ENCODE data around the gene FKBP9. TPM values are rescaled to one million over a fixed set of nuclear protein-coding genes. Genes with fewer than 3 reads are reported as not detected.

FKBP9 gene
- polyA plus RNA-seq, 2 of the 4 experiments (the other 2 are of a cell fraction): 112 to 140 TPM

GRCh38 chr7:33012364-33012763, 55.1 kb downstream of the FKBP9 start:
- FAIRE-seq (no peak), DNase-seq (ENCODE audit: low read depth in 1 of 2, low spot score in 1 of 2) (no peak), ATAC-seq (no peak)
- H3K9me3 ChIP-seq: no peaks in the 10 kb centered on the region
- no peak overlapping the region for H3K4me2 ChIP-seq
- TF ChIP-seq, protein P1, sequence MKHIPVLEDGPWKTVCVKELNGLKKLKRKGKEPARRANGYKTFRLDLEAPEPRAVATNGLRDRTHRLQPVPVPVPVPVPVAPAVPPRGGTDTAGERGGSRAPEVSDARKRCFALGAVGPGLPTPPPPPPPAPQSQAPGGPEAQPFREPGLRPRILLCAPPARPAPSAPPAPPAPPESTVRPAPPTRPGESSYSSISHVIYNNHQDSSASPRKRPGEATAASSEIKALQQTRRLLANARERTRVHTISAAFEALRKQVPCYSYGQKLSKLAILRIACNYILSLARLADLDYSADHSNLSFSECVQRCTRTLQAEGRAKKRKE (CRISPR knock-in tag; IDR thresholded peaks at IDR 0.05; ENCODE audit: low read depth): no peak
- TF ChIP-seq ZFP36 (IDR thresholded peaks at IDR 0.05; ENCODE audit: borderline replicate concordance, partially characterized antibody) (no peak), EHF (CRISPR knock-in tag; IDR thresholded peaks at IDR 0.05) (no peak), JUNB (IDR thresholded peaks at IDR 0.05) (no peak), MAFK (IDR thresholded peaks at IDR 0.05; ENCODE audit: partially characterized antibody) (no peak), USF2 (IDR thresholded peaks at IDR 0.05) (no peak), RFX5 (IDR thresholded peaks at IDR 0.05) (no peak), HOXB5 (CRISPR knock-in tag; IDR thresholded peaks at IDR 0.05) (no peak), E2F6 (IDR thresholded peaks at IDR 0.05; ENCODE audit: borderline replicate concordance, low read depth) (no peak), MYC (IDR thresholded peaks at IDR 0.05; ENCODE audit: borderline replicate concordance, low read length) (no peak), HDAC2 (IDR thresholded peaks at IDR 0.05) (no peak), RCOR1 (IDR thresholded peaks at IDR 0.05; ENCODE audit: low read depth, low read length) (no peak), RAD21 (conservative IDR thresholded peaks at IDR 0.05 in 1 of 2, IDR thresholded peaks at IDR 0.05 in 1 of 2) (no peak), MAX (IDR thresholded peaks at IDR 0.05) (no peak), BCL3 (IDR thresholded peaks at IDR 0.05) (no peak), POLR2AphosphoS2 (conservative IDR thresholded peaks at IDR 0.05; ENCODE audit: low read length) (no peak), POLR2A (IDR thresholded peaks at IDR 0.05; ENCODE audit: low read length) (no peak), RARB (CRISPR knock-in tag; IDR thresholded peaks at IDR 0.05) (no peak)
- TF ChIP-seq, protein P2, sequence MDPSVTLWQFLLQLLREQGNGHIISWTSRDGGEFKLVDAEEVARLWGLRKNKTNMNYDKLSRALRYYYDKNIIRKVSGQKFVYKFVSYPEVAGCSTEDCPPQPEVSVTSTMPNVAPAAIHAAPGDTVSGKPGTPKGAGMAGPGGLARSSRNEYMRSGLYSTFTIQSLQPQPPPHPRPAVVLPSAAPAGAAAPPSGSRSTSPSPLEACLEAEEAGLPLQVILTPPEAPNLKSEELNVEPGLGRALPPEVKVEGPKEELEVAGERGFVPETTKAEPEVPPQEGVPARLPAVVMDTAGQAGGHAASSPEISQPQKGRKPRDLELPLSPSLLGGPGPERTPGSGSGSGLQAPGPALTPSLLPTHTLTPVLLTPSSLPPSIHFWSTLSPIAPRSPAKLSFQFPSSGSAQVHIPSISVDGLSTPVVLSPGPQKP (IDR thresholded peaks at IDR 0.05; ENCODE audit: low read depth, low read length): no peak
- TF ChIP-seq, protein P3, sequence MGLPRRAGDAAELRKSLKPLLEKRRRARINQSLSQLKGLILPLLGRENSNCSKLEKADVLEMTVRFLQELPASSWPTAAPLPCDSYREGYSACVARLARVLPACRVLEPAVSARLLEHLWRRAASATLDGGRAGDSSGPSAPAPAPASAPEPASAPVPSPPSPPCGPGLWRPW (IDR thresholded peaks at IDR 0.05): no peak
- CTCF ChIA-PET: interaction anchor here (1.0 kb wide), 1 partner anchor 32 kb away, joined by 4 read pairs; no protein-coding TSS in a partner anchor
- H3K27ac ChIP-seq: no peak overlapping the region
- H3K4me3 ChIP-seq: no peak overlapping the region
- POLR2A ChIA-PET: no interaction called here
- H3K4me1 ChIP-seq: no peaks in the 10 kb centered on the region

DNA sequence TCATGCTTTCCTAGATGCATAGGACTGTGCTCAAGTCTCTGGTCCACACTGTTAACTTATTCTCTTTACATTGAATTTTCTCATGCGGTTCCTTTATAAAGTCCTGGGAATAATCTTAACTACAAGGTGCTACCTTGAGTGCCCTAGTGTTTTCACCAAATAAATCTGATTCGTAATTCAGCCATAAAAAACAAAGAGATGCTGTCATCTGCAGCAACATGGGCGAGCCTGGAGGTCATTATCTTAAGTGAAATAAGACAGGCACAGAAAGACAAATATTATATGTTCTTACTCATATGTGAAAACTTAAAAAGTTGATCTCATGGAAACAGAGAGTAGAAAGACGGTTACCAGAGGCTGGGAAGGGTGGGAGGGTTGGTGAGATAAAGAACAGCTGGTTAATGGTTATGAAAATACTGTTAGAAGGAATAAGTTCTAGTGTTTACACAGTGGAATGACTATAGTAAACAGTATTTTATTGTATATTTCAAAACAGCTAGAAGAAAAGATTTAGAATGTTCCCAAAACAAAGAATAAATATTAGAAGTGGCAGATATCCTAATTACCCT, 67.0 kb downstream of the FKBP9 start:
- no peak for FAIRE-seq
- Histone ChIP-seq H3K4me1 (peaks cover 12% of the 10 kb centered on the region), H3K27ac (no peak overlapping the region), H3K4me2 (peak overlapping the region; percentile 29; the same call in 1 of the 3 replicates), H3K4me3 (no peak overlapping the region), H3K9me3 (no peaks in the 10 kb centered on the region)
- peak in 1 of 2 experiments; percentile 11 for DNase-seq (ENCODE audit: low read depth in 1 of 2, low spot score in 1 of 2)
- no peak for ATAC-seq
- WGBS (ENCODE audit: missing lambda C conversion rate): 55% methylated on average over 4 of the region's 4 CpGs
- ChIA-PET POLR2A (interaction anchor here (1.3 kb wide), 1 partner anchor 67 kb away, joined by 3 read pairs; the partner anchor contains the start of gene FKBP9), CTCF (no interaction called here)
- TF ChIP-seq ZC3H11A (IDR thresholded peaks at IDR 0.05) (no peak), ZNF302 (CRISPR knock-in tag; IDR thresholded peaks at IDR 0.05) (no peak), HEYL (CRISPR knock-in tag; IDR thresholded peaks at IDR 0.05) (no peak), CHD2 (IDR thresholded peaks at IDR 0.05; ENCODE audit: low read length, partially characterized antibody) (no peak), REST (IDR thresholded peaks at IDR 0.05) (no peak), NR3C1 (IDR thresholded peaks at IDR 0.05) (no peak), KDM1A (IDR thresholded peaks at IDR 0.05; ENCODE audit: low read depth) (no peak), ZFP36 (IDR thresholded peaks at IDR 0.05; ENCODE audit: borderline replicate concordance, partially characterized antibody) (no peak), NFE2L2 (conservative IDR thresholded peaks at IDR 0.05; ENCODE audit: low read length) (no peak), HOXB13 (CRISPR knock-in tag; IDR thresholded peaks at IDR 0.05; ENCODE audit: low read depth) (no peak)
- TF ChIP-seq, protein P1 (CRISPR knock-in tag; IDR thresholded peaks at IDR 0.05; ENCODE audit: low read depth): no peak
